H9 (cell line): ENCODE data around the gene AP1B1. TPM values are rescaled to one million over a fixed set of nuclear protein-coding genes. Genes with fewer than 3 reads are reported as not detected.
A peak's percentile ranks its signal among the peaks of the same experiment; 100 is the strongest.

ENCODE experiments used
- DNase-seq: peaks from one replicate; pipeline ENCODE4 v3.0.0-alpha.2; 2017
- H2AFZ ChIP-seq: one replicate; pipeline ENCODE4 v1.6.1; 2013; ENCODE audit warnings: mild to moderate bottlenecking, low read length, control low read depth, moderate library complexity
- H2AK5ac ChIP-seq: 2 replicates; pipeline ENCODE4 v1.6.1; 2013; ENCODE audit warnings: low read length, control low read depth, mixed read lengths; ENCODE audit not compliant: insufficient read length
- H2BK120ac ChIP-seq: one replicate; pipeline ENCODE4 v1.6.1; 2013; ENCODE audit warnings: low read depth, mild to moderate bottlenecking, low read length, control low read depth, inconsistent platforms; ENCODE audit not compliant: poor library complexity, severe bottlenecking
- H2BK12ac ChIP-seq: 2 replicates; pipeline ENCODE4 v1.6.1; 2013; ENCODE audit warnings: low read length, control low read depth, mixed read lengths, low read depth; ENCODE audit not compliant: insufficient read length
- H2BK15ac ChIP-seq: 2 replicates; pipeline ENCODE4 v1.6.1; 2013; ENCODE audit warnings: low read depth, low read length, control low read depth
- H2BK20ac ChIP-seq: one replicate; pipeline ENCODE4 v1.6.1; 2013; ENCODE audit warnings: low read depth, mild to moderate bottlenecking, low read length, control low read depth, inconsistent platforms; ENCODE audit not compliant: poor library complexity, severe bottlenecking
- H2BK5ac ChIP-seq: 2 replicates; pipeline ENCODE4 v1.6.1; 2013; ENCODE audit warnings: low read length, control low read depth, mixed read lengths; ENCODE audit not compliant: insufficient read length
- H3K14ac ChIP-seq: 2 replicates; pipeline ENCODE4 v1.6.1; 2013; ENCODE audit warnings: low read length, control low read depth; ENCODE audit not compliant: insufficient read depth
- H3K18ac ChIP-seq: 2 replicates; pipeline ENCODE4 v1.6.1; 2013; ENCODE audit warnings: low read depth, mild to moderate bottlenecking, mixed read lengths, low read length, control low read depth; ENCODE audit not compliant: insufficient read length
- H3K23ac ChIP-seq: 2 replicates; pipeline ENCODE4 v1.6.1; 2013; ENCODE audit warnings: low read length, control low read depth, mixed read lengths, low read depth; ENCODE audit not compliant: insufficient read length
- H3K23me2 ChIP-seq: 2 replicates; pipeline ENCODE4 v1.6.1; 2013; ENCODE audit warnings: low read depth, mild to moderate bottlenecking, mixed read lengths, low read length, control low read depth; ENCODE audit not compliant: insufficient read length, poor library complexity, severe bottlenecking
- H3K27ac ChIP-seq: 2 replicates; pipeline ENCODE4 v1.5.1; 2013; ENCODE audit warnings: low read length, control low read depth, mixed read lengths, low read depth; ENCODE audit not compliant: insufficient read length
- H3K27me3 ChIP-seq: 2 replicates; pipeline ENCODE4 v1.6.1; 2013; ENCODE audit warnings: low read length, control low read depth, inconsistent platforms; ENCODE audit not compliant: insufficient read depth
- H3K4ac ChIP-seq: 2 replicates; pipeline ENCODE4 v1.6.1; 2013; ENCODE audit warnings: low read depth, mild to moderate bottlenecking, control low read depth, inconsistent platforms, low read length, moderate library complexity
- H3K4me1 ChIP-seq: 2 replicates; pipeline ENCODE4 v1.6.1; 2013; ENCODE audit warnings: low read length, control low read depth, inconsistent platforms; ENCODE audit not compliant: insufficient read depth
- H3K4me2 ChIP-seq: 2 replicates; pipeline ENCODE4 v1.6.1; 2013; ENCODE audit warnings: low read length, control low read depth, mixed read lengths; ENCODE audit not compliant: insufficient read length, insufficient read depth
- H3K56ac ChIP-seq: 2 replicates; pipeline ENCODE4 v1.6.1; 2013; ENCODE audit warnings: low read depth, mild to moderate bottlenecking, mixed read lengths, low read length, control low read depth; ENCODE audit not compliant: insufficient read length
- H3K79me1 ChIP-seq: 2 replicates; pipeline ENCODE4 v1.6.1; 2013; ENCODE audit warnings: low read depth, mild to moderate bottlenecking, moderate library complexity, low read length, control low read depth, inconsistent platforms; ENCODE audit not compliant: insufficient read depth, poor library complexity, severe bottlenecking
- H3K79me2 ChIP-seq: 2 replicates; pipeline ENCODE4 v1.6.1; 2013; ENCODE audit warnings: low read length, control low read depth, inconsistent platforms; ENCODE audit not compliant: insufficient read depth
- H3K9ac ChIP-seq: 2 replicates; pipeline ENCODE4 v1.6.1; 2013; ENCODE audit warnings: low read length, control low read depth, mixed read lengths; ENCODE audit not compliant: insufficient read length; ENCODE audit errors: extremely low read depth
- H3K9me3 ChIP-seq: one replicate; pipeline ENCODE4 v1.6.1; 2013; ENCODE audit warnings: low read depth, low read length, inconsistent platforms; ENCODE audit not compliant: control insufficient read depth
- H3T11ph ChIP-seq: one replicate; pipeline ENCODE4 v1.6.1; 2013; ENCODE audit warnings: mild to moderate bottlenecking, low read length, control low read depth, inconsistent platforms
- H4K20me1 ChIP-seq: one replicate; pipeline ENCODE4 v1.6.1; 2013; ENCODE audit not compliant: control insufficient read depth, insufficient read length, insufficient read depth
- H4K5ac ChIP-seq: 2 replicates; pipeline ENCODE4 v1.6.1; 2013; ENCODE audit warnings: low read depth, mild to moderate bottlenecking, mixed read lengths, low read length, control low read depth; ENCODE audit not compliant: insufficient read length
- H4K8ac ChIP-seq: replicated peaks from 2 replicates; pipeline ENCODE4 v1.6.1; 2013; ENCODE audit warnings: low read length, control low read depth, mixed read lengths, low read depth; ENCODE audit not compliant: insufficient read length
- H4K91ac ChIP-seq: 2 replicates; pipeline ENCODE4 v1.6.1; 2013; ENCODE audit warnings: low read depth, mild to moderate bottlenecking, moderate library complexity, mixed read lengths, low read length, control low read depth; ENCODE audit not compliant: insufficient read length
- H3K27ac Mint-ChIP-seq, 3 experiments: 2 replicates in 2 of 3; 3 replicates in 1 of 3; pipeline ENCODE4 v1.8.0; 2020 to 2021; ENCODE audit warnings: mixed read lengths in 3 of 3, mild to moderate bottlenecking in 1 of 3, moderate library complexity in 1 of 3
- H3K27me3 Mint-ChIP-seq: 2 replicates; pipeline ENCODE4 v1.8.0; 2021; ENCODE audit warnings: low read depth, mild to moderate bottlenecking, moderate library complexity, mixed read lengths
- H3K36me3 Mint-ChIP-seq, 3 experiments: 2 replicates in 2 of 3; 3 replicates in 1 of 3; pipeline ENCODE4 v1.8.0; 2020 to 2021; ENCODE audit warnings: low read depth in 3 of 3, mixed read lengths in 3 of 3; ENCODE audit not compliant: insufficient read depth in 1 of 3
- H3K4me1 Mint-ChIP-seq, 2 experiments: 2 replicates each; pipeline ENCODE4 v1.8.0; 2020; ENCODE audit warnings: mixed read lengths in 2 of 2
- H3K4me3 Mint-ChIP-seq, 2 experiments: 2 replicates in 1 of 2; 3 replicates in 1 of 2; pipeline ENCODE4 v1.8.0; 2020 to 2021; ENCODE audit warnings: mild to moderate bottlenecking in 2 of 2, mixed read lengths in 2 of 2, moderate library complexity in 1 of 2
- H3K9me3 Mint-ChIP-seq, 2 experiments: 2 replicates in 1 of 2; 3 replicates in 1 of 2; pipeline ENCODE4 v1.8.0; 2020; ENCODE audit warnings: mild to moderate bottlenecking in 2 of 2, mixed read lengths in 2 of 2, moderate library complexity in 1 of 2
- WGBS: extraction: QIAGEN DNeasy Blood & Tissue Kit; methylation state at CpG from one replicate; pipeline ENCODE4 v1.1.7; 2013; ENCODE audit warnings: missing lambda C conversion rate, low lambda C conversion rate, mixed read lengths; ENCODE audit not compliant: insufficient read length; ENCODE audit errors: extremely low coverage; 5-methylcytosine and 5-hydroxymethylcytosine counted together
- total RNA-seq: library from RNA; stranded (reverse); gene quantifications from 2 replicates; pipeline ENCODE4 v1.2.1, GENCODE V29; 2021
- TF ChIP-seq, protein P1 (sequence below): fragments of 200-600 bp; sonication (generic); conservative IDR thresholded peaks from 3 replicates; pipeline ENCODE4 v1.8.0; 2021; ENCODE audit warnings: antibody characterized with exemption, mild to moderate bottlenecking

Gene AP1B1
- total RNA-seq, 1 experiment from 2014 or later, result 64.0 TPM

DNA sequence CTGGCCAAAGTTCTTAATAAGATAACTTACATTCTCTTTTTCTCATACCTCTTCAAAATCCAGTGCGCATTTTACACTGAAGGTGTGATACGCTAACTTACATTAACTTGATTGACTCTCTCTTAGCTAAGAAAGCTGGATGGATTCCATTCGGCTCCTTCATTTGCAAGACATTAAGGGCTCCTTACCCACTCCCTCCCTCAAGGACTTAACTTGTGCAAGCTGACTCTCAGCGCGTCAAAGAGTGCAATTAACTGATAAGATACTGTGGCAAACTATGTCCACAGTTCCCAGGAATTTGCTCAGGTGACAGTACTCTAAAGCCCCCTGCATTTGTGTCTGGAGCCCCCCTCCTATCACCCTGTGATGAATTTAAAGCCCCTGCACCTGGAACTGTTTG lies 43.6 kb upstream of the AP1B1 start:
- H3K79me1 ChIP-seq, result no peaks in the 10 kb centered on the region
- no peaks in the 10 kb centered on the region for H3K27me3 ChIP-seq
- no peak overlapping the region for H2AFZ ChIP-seq
- H3K4me3 Mint-ChIP-seq, result peak overlapping the region; percentile 9 to 23; a peak in 2 of 5 replicates
- H3K27ac ChIP-seq, result no peak overlapping the region
- H3K9me3 Mint-ChIP-seq, result no peaks in the 10 kb centered on the region
- no peak overlapping the region for H4K5ac ChIP-seq
- no peaks in the 10 kb centered on the region for H4K20me1 ChIP-seq
- DNase-seq, result no peak
- H3K36me3 Mint-ChIP-seq, result no peaks in the 10 kb centered on the region
- H2BK20ac ChIP-seq, result no peak overlapping the region
- H2BK5ac ChIP-seq, result no peak overlapping the region
- no peak overlapping the region for H3K14ac ChIP-seq
- H3K18ac ChIP-seq, result no peak overlapping the region
- peaks cover 17 to 18% of the 10 kb centered on the region in 2 experiments for H3K4me1 Mint-ChIP-seq
- no peak overlapping the region for H2BK12ac ChIP-seq
- TF ChIP-seq, protein P1, sequence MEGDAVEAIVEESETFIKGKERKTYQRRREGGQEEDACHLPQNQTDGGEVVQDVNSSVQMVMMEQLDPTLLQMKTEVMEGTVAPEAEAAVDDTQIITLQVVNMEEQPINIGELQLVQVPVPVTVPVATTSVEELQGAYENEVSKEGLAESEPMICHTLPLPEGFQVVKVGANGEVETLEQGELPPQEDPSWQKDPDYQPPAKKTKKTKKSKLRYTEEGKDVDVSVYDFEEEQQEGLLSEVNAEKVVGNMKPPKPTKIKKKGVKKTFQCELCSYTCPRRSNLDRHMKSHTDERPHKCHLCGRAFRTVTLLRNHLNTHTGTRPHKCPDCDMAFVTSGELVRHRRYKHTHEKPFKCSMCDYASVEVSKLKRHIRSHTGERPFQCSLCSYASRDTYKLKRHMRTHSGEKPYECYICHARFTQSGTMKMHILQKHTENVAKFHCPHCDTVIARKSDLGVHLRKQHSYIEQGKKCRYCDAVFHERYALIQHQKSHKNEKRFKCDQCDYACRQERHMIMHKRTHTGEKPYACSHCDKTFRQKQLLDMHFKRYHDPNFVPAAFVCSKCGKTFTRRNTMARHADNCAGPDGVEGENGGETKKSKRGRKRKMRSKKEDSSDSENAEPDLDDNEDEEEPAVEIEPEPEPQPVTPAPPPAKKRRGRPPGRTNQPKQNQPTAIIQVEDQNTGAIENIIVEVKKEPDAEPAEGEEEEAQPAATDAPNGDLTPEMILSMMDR, result no peak
- no peak overlapping the region for H3T11ph ChIP-seq
- no peaks in the 10 kb centered on the region for H3K23me2 ChIP-seq
- no CpG with 5 or more reads among the region's 5 CpGs for WGBS
- H3K79me2 ChIP-seq, result no peaks in the 10 kb centered on the region
- no peak overlapping the region for H2BK120ac ChIP-seq
- no peak overlapping the region for H2AK5ac ChIP-seq
- H3K4ac ChIP-seq, result no peak overlapping the region
- no peak overlapping the region for H3K23ac ChIP-seq
- no peak overlapping the region for H2BK15ac ChIP-seq
- H3K9me3 ChIP-seq, result no peaks in the 10 kb centered on the region
- H4K91ac ChIP-seq, result no peak overlapping the region
- H3K56ac ChIP-seq, result no peak overlapping the region
- no peak overlapping the region for H3K4me2 ChIP-seq
- H3K27me3 Mint-ChIP-seq, result peaks cover 13% of the 10 kb centered on the region
- H4K8ac ChIP-seq, result no peak overlapping the region
- H3K9ac ChIP-seq, result no peak overlapping the region
- peak overlapping the region; percentile 41 to 67 (median 62); a peak in 4 of 7 replicates for H3K27ac Mint-ChIP-seq
- H3K4me1 ChIP-seq, result 0 out of 2 replicates have a peak, but pooled peaks cover 3% of the 10 kb centered on the region
